Erythroblast (primary cell): Measurements from ENCODE around the gene CTRB1.
"Not testable (repeated sequence)": the region's sequence is repeated elsewhere in the genome, so short reads cannot be mapped to it uniquely, and the experiment has no call there.

Experiments
- DNase-seq, 2 experiments: peaks; one replicate each; lab custom pipeline; 2025; lab: John Stamatoyannopoulos, UW
- GATA1 ChIP-seq: IDR thresholded peaks from 2 replicates; pipeline ENCODE4 v1.6.1; 2011; ENCODE audit warnings: low read depth, mild to moderate bottlenecking, control low read depth, low read length, moderate library complexity
- POLR2A ChIP-seq: IDR thresholded peaks from 2 replicates; pipeline ENCODE4 v1.6.1; 2011; ENCODE audit warnings: mild to moderate bottlenecking, low read length

The CTRB1 gene

GRCh38 chr16:75209944-75210343 lies 8.8 kb upstream of the CTRB1 start:
- no peak for DNase-seq
- no peak for TF ChIP-seq GATA1
- no peak for TF ChIP-seq POLR2A

- DNase-seq, result not testable (repeated sequence)
These were observed 7.5 kb upstream of the CTRB1 start for GRCh38 chr16:75211286-75211685.

- no peak for DNase-seq
- no peak for TF ChIP-seq GATA1
- no peak for TF ChIP-seq POLR2A
These were observed 2.7 kb upstream of the CTRB1 start for GRCh38 chr16:75216127-75216526.

GRCh38 chr16:75216576-75216975 lies 2.2 kb upstream of the CTRB1 start:
- DNase-seq, result no peak
- TF ChIP-seq POLR2A, result no peak
- TF ChIP-seq GATA1, result no peak

- TF ChIP-seq GATA1 (no peak), POLR2A (no peak)
- DNase-seq, result no peak
These were observed 1.4 kb upstream of the CTRB1 start for GRCh38 chr16:75217389-75217851.

GRCh38 chr16:75219088-75219487 lies 300 bp downstream of the CTRB1 start:
- DNase-seq, result no peak
- TF ChIP-seq POLR2A, result no peak

- TF ChIP-seq GATA1 (no peak), POLR2A (no peak)
- DNase-seq, result no peak
These were observed 1.1 kb downstream of the CTRB1 start for GRCh38 chr16:75219838-75220237.

- TF ChIP-seq POLR2A (no peak), GATA1 (no peak)
- DNase-seq, result no peak
These were observed 3.5 kb downstream of the CTRB1 start for GRCh38 chr16:75222271-75222783.

- DNase-seq, result not testable (repeated sequence)
These were observed 4.3 kb downstream of the CTRB1 start for GRCh38 chr16:75223129-75223528.

GRCh38 chr16:75224306-75225082 lies 5.7 kb downstream of the CTRB1 start:
- DNase-seq, result no peak
- TF ChIP-seq POLR2A (no peak), GATA1 (no peak)

- TF ChIP-seq GATA1, result no peak
- TF ChIP-seq POLR2A, result no peak
These were observed 6.3 kb downstream of the CTRB1 start for GRCh38 chr16:75225092-75225491.

GRCh38 chr16:75225678-75226515 lies 7.1 kb downstream of the CTRB1 start:
- TF ChIP-seq POLR2A, result no peak
- TF ChIP-seq GATA1, result no peak
- DNase-seq, result no peak

More at GRCh38 chr16:75225092-75225491, 6.3 kb downstream of the CTRB1 start:
- DNase-seq, result no peak

- DNase-seq, result no peak
These were observed 8.0 kb downstream of the CTRB1 start for GRCh38 chr16:75226550-75227360.

More at GRCh38 chr16:75226550-75227360, 8.0 kb downstream of the CTRB1 start:
- TF ChIP-seq GATA1, result no peak
- no peak for TF ChIP-seq POLR2A
